Activated CD8-positive, alpha-beta T cell treated with anti-CD3 and anti-CD28 coated beads for 36 hours (primary cell): ENCODE measurements around the gene LMTK3. TPM values are rescaled to one million over a fixed set of nuclear protein-coding genes. Genes with fewer than 3 reads are reported as not detected.
A peak's percentile ranks its signal among the peaks of the same experiment; 100 is the strongest.
"Not testable (repeated sequence)": the region's sequence is repeated elsewhere in the genome, so short reads cannot be mapped to it uniquely, and the experiment has no call there.

Experiments
- ATAC-seq: fragments of 200-7000 bp; cut with Tn5 transposase; one replicate; pipeline ENCODE4 v1.10.0; 2021; ENCODE audit warnings: mild to moderate bottlenecking, moderate library complexity
- CTCF ChIA-PET: fragments of 350-600 bp; sonication (Branson Sonifier 250); formaldehyde crosslinking; loops from one replicate; lab custom pipeline; 2021; ENCODE audit warnings: antibody characterized with exemption; lab: Charles Lee
- POLR2A ChIA-PET: fragments of 350-600 bp; sonication (Branson Sonifier 250); formaldehyde crosslinking; loops from one replicate; lab custom pipeline; 2021; ENCODE audit warnings: antibody characterized with exemption; lab: Charles Lee
- DNase-seq: peaks from one replicate; pipeline ENCODE4 v3.0.0-alpha.2; 2020
- H3K27ac Mint-ChIP-seq: one replicate; pipeline ENCODE4 v1.8.0; 2021; ENCODE audit warnings: mild to moderate bottlenecking, mixed read lengths
- H3K27me3 Mint-ChIP-seq: one replicate; pipeline ENCODE4 v1.8.0; 2021; ENCODE audit warnings: mixed read lengths
- H3K36me3 Mint-ChIP-seq: one replicate; pipeline ENCODE4 v1.8.0; 2021; ENCODE audit warnings: low read depth, mixed read lengths
- H3K4me1 Mint-ChIP-seq: one replicate; pipeline ENCODE4 v1.8.0; 2021; ENCODE audit warnings: low read depth, mixed read lengths
- H3K4me3 Mint-ChIP-seq: one replicate; pipeline ENCODE4 v1.8.0; 2021; ENCODE audit warnings: mild to moderate bottlenecking, moderate library complexity, mixed read lengths
- H3K9me3 Mint-ChIP-seq: one replicate; pipeline ENCODE4 v1.8.0; 2021; ENCODE audit warnings: mixed read lengths
- CTCF ChIP-seq: fragments of 200-600 bp; IDR thresholded peaks from one replicate; pipeline ENCODE4 v1.8.0; 2022; ENCODE audit warnings: antibody characterized with exemption, mild to moderate bottlenecking
- intact Hi-C: fragments of 100-400 bp; cut with micrococcal nuclease; formaldehyde crosslinking; loops from one replicate; pipeline ENCODE4 v1.10.0; 2022
- total RNA-seq, 2 experiments: library from RNA; stranded (reverse); gene quantifications; one replicate each; pipeline ENCODE4 v1.2.3, GENCODE V29; 2021

Gene LMTK3
- total RNA-seq, 2 experiments from 2014 or later = 3.4 to 4.0 TPM

- H3K4me3 Mint-ChIP-seq = peak overlapping the region; percentile 64
- CTCF ChIA-PET = interaction anchor here (1.0 to 1.9 kb wide), 7 partner anchors 11 to 102 kb away, joined by 3 to 8 read pairs (median 4); partner anchors contain the start of gene KDELR1
These were observed 18.5 kb downstream of the LMTK3 start for GRCh38 chr19:48492925-48493717.

GRCh38 chr19:48491793-48492123 lies 19.9 kb downstream of the LMTK3 start:
- DNase-seq (no peak), ATAC-seq (no peak)
- ChIA-PET CTCF (interaction anchor here (3.7 kb wide), 1 partner anchor 117 kb away, joined by 28 read pairs; no protein-coding TSS in a partner anchor), POLR2A (no interaction called here)
- H3K4me3 Mint-ChIP-seq = peak overlapping the region; percentile 40
- H3K9me3 Mint-ChIP-seq = no peaks in the 10 kb centered on the region
- H3K36me3 Mint-ChIP-seq = no peaks in the 10 kb centered on the region
- H3K27me3 Mint-ChIP-seq = peaks cover 24% of the 10 kb centered on the region
- TF ChIP-seq CTCF = no peak
- H3K4me1 Mint-ChIP-seq = peaks cover 25% of the 10 kb centered on the region
- no peak overlapping the region for H3K27ac Mint-ChIP-seq
- intact Hi-C loops = no loop called here

More at GRCh38 chr19:48492925-48493717, 18.5 kb downstream of the LMTK3 start:
- intact Hi-C loops = no loop called here
- TF ChIP-seq CTCF = no peak
- Mint-ChIP-seq H3K36me3 (no peaks in the 10 kb centered on the region), H3K27ac (peak overlapping the region; percentile 55), H3K4me1 (peaks cover 25% of the 10 kb centered on the region), H3K9me3 (no peaks in the 10 kb centered on the region), H3K27me3 (peaks cover 24% of the 10 kb centered on the region)
- POLR2A ChIA-PET = interaction anchor here (0.5 to 1.6 kb wide), 2 partner anchors 13 to 1246 kb away, joined by 4 read pairs; no protein-coding TSS in a partner anchor
- ATAC-seq (peak; percentile 83), DNase-seq (peak; percentile 89)

- H3K36me3 Mint-ChIP-seq = no peaks in the 10 kb centered on the region
- H3K9me3 Mint-ChIP-seq = no peaks in the 10 kb centered on the region
- peaks cover 25% of the 10 kb centered on the region for H3K4me1 Mint-ChIP-seq
- intact Hi-C loops = no loop called here
- H3K4me3 Mint-ChIP-seq = peak overlapping the region; percentile 40
- DNase-seq (peak; percentile 74), ATAC-seq (peak; percentile 15)
- no peak overlapping the region for H3K27ac Mint-ChIP-seq
- peaks cover 24% of the 10 kb centered on the region for H3K27me3 Mint-ChIP-seq
- TF ChIP-seq CTCF = no peak
- CTCF ChIA-PET = interaction anchor here (0.8 to 4.1 kb wide), 12 partner anchors 11 to 157 kb away, joined by 3 to 60 read pairs (median 8); partner anchors contain the start of gene KDELR1
- POLR2A ChIA-PET = no interaction called here
These were observed 20.4 kb downstream of the LMTK3 start for GRCh38 chr19:48490981-48491792.

GRCh38 chr19:48489608-48490216 lies 21.9 kb downstream of the LMTK3 start:
- POLR2A ChIA-PET = interaction anchor here (0.5 to 1.0 kb wide), 4 partner anchors 9 to 1779 kb away, joined by 3 read pairs; no protein-coding TSS in a partner anchor
- Mint-ChIP-seq H3K36me3 (no peaks in the 10 kb centered on the region), H3K27me3 (peaks cover 17% of the 10 kb centered on the region), H3K27ac (no peak overlapping the region), H3K4me3 (no peak overlapping the region), H3K9me3 (no peaks in the 10 kb centered on the region), H3K4me1 (peaks cover 25% of the 10 kb centered on the region)
- ATAC-seq = peak; percentile 37
- CTCF ChIA-PET = interaction anchor here (0.6 to 4.1 kb wide), 41 partner anchors 9 to 299 kb away, joined by 3 to 60 read pairs (median 5); partner anchors contain the start of genes CARD8, GRWD1, KDELR1 and RPL18
- intact Hi-C loops = no loop called here
- DNase-seq = peak; percentile 86
- TF ChIP-seq CTCF = peak; percentile 97

- Mint-ChIP-seq H3K4me1 (peaks cover 22% of the 10 kb centered on the region), H3K27me3 (peaks cover 11% of the 10 kb centered on the region)
- intact Hi-C loops, H3K36me3 Mint-ChIP-seq, DNase-seq, H3K4me3 Mint-ChIP-seq, H3K9me3 Mint-ChIP-seq, H3K27ac Mint-ChIP-seq, ATAC-seq, POLR2A ChIA-PET: not testable (repeated sequence)
- CTCF ChIA-PET = interaction anchor here (1.2 to 4.1 kb wide), 10 partner anchors 8 to 170 kb away, joined by 3 to 60 read pairs (median 12); no protein-coding TSS in a partner anchor
These were observed 23.2 kb downstream of the LMTK3 start for GRCh38 chr19:48488478-48488877.
